ENCODE measurements around the gene TTC7B. TPM values are rescaled to one million over a fixed set of nuclear protein-coding genes. Genes with fewer than 3 reads are reported as not detected.

TTC7B gene
- total and polyA plus RNA-seq, 2 of the 13 experiments (the other 11 are each of a cell fraction or from before 2014, with no cell fraction given): 1.3 to 3.2 TPM

GRCh38 chr14:90632871-90633270 lies 183.4 kb downstream of the TTC7B start:
- H3K4me2 ChIP-seq (ENCODE audit: low read depth, low read length): no peak overlapping the region
- no peaks in the 10 kb centered on the region for H3K27me3 ChIP-seq (ENCODE audit: control insufficient read depth in 1 of 2, insufficient read depth in 2 of 2, low read length in 2 of 2)
- intact Hi-C loops (cut with micrococcal nuclease; ENCODE audit: unreplicated experiment): no loop called here
- H3K36me3 ChIP-seq (replicated peaks in 1 of 2; ENCODE audit: control insufficient read depth in 1 of 2, insufficient read depth in 2 of 2, low read length in 2 of 2): no peaks in the 10 kb centered on the region
- in situ Hi-C loops (cut with HindIII; ENCODE audit: extremely low pct_ligation_motif_present, low pct_unique_long_range_greater_than_20kb): no loop called here
- H3K4me3 ChIP-seq (replicated peaks in 1 of 3; ENCODE audit: insufficient read depth in 1 of 3, low read depth in 2 of 3, low read length in 3 of 3): no peak overlapping the region
- no peaks in the 10 kb centered on the region for H3K9me3 ChIP-seq (ENCODE audit: low read length)
- CTCF ChIA-PET (ENCODE audit: low intra/inter-chr PET ratio, low total read pairs): no interaction called here
- H4K20me1 ChIP-seq (ENCODE audit: insufficient read depth, low read length): no peaks in the 10 kb centered on the region
- H3K9ac ChIP-seq (ENCODE audit: insufficient read depth, low read depth, low read length): no peak overlapping the region
- no peak for ATAC-seq
- WGBS (ENCODE audit: low lambda C conversion rate): 62% methylated on average over 2 of the region's 2 CpGs
- no TSS peak for BruUV-seq (replicated peaks)
- H2AFZ ChIP-seq (ENCODE audit: low read length): no peak overlapping the region
- no peaks in the 10 kb centered on the region for H3K4me1 ChIP-seq (ENCODE audit: insufficient read depth, low read length)
- no peak for FAIRE-seq
- H3K79me2 ChIP-seq (ENCODE audit: insufficient read depth, low read length): no peaks in the 10 kb centered on the region
- TF ChIP-seq GMEB1 (CRISPR knock-in tag; IDR thresholded peaks at IDR 0.05; ENCODE audit: borderline replicate concordance): no peak
- POLR2A ChIA-PET: no interaction called here
- no peak overlapping the region for H3K27ac ChIP-seq (ENCODE audit: extremely low read length, insufficient read depth, low read length)
- DNase-seq (ENCODE audit: low spot score): no peak

DNA sequence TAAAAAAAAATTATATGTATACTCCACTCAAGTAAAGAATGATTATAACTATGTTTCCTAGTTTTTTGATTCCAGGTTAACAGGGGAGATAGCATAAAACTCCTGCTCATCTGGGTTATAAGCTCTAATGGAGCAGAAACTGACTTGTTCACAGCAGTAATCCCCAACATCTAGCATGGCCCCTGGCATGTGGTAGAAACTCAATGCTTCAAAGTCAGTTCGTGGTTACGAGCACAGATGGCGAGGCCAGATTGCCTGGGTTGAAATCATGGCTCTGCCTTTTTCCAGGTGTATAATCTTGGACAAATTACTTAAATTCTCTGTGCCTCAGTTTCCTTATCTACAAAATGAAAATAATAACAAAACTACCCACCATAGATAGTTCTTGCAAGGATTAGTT lies 183.8 kb downstream of the TTC7B start:
- FAIRE-seq: no peak
- Histone ChIP-seq H3K4me2 (ENCODE audit: low read depth, low read length) (no peak overlapping the region), H3K4me3 (replicated peaks in 1 of 3; ENCODE audit: insufficient read depth in 1 of 3, low read depth in 2 of 3, low read length in 3 of 3) (no peak overlapping the region), H3K36me3 (replicated peaks in 1 of 2; ENCODE audit: control insufficient read depth in 1 of 2, insufficient read depth in 2 of 2, low read length in 2 of 2) (no peaks in the 10 kb centered on the region), H2AFZ (ENCODE audit: low read length) (no peak overlapping the region), H4K20me1 (ENCODE audit: insufficient read depth, low read length) (no peaks in the 10 kb centered on the region), H3K79me2 (ENCODE audit: insufficient read depth, low read length) (no peaks in the 10 kb centered on the region), H3K27me3 (ENCODE audit: control insufficient read depth in 1 of 2, insufficient read depth in 2 of 2, low read length in 2 of 2) (no peaks in the 10 kb centered on the region), H3K27ac (ENCODE audit: extremely low read length, insufficient read depth, low read length) (no peak overlapping the region), H3K4me1 (ENCODE audit: insufficient read depth, low read length) (no peaks in the 10 kb centered on the region), H3K9ac (ENCODE audit: insufficient read depth, low read depth, low read length) (no peak overlapping the region), H3K9me3 (ENCODE audit: low read length) (no peaks in the 10 kb centered on the region)
- intact Hi-C loops (cut with micrococcal nuclease; ENCODE audit: unreplicated experiment) (no loop called here), in situ Hi-C loops (cut with HindIII; ENCODE audit: extremely low pct_ligation_motif_present, low pct_unique_long_range_greater_than_20kb) (no loop called here)
- TF ChIP-seq HNF4G (IDR thresholded peaks at IDR 0.05; ENCODE audit: borderline replicate concordance, low read depth, low read length) (no peak), HNF4G (CRISPR knock-in tag; IDR thresholded peaks at IDR 0.05; ENCODE audit: borderline replicate concordance, low read depth) (no peak), ZNF441 (CRISPR knock-in tag; IDR thresholded peaks at IDR 0.05; ENCODE audit: borderline replicate concordance) (no peak), GABPB1 (CRISPR knock-in tag; IDR thresholded peaks at IDR 0.05) (no peak), PRDM15 (CRISPR knock-in tag; IDR thresholded peaks at IDR 0.05) (no peak), MIER2 (CRISPR knock-in tag; IDR thresholded peaks at IDR 0.05) (no peak), CBX2 (IDR thresholded peaks at IDR 0.05; ENCODE audit: low read depth, low read length) (no peak), CBX2 (CRISPR knock-in tag; IDR thresholded peaks at IDR 0.05; ENCODE audit: low read depth) (no peak), STAT5B (CRISPR knock-in tag; IDR thresholded peaks at IDR 0.05) (no peak), MXI1 (IDR thresholded peaks at IDR 0.05; ENCODE audit: borderline replicate concordance, low read depth, low read length) (no peak), ZBTB25 (CRISPR knock-in tag; IDR thresholded peaks at IDR 0.05) (no peak)
- 74% methylated on average over 3 of the region's 3 CpGs for WGBS (ENCODE audit: low lambda C conversion rate)
- POLR2A ChIA-PET: no interaction called here
- ATAC-seq: no peak
- no TSS peak for BruUV-seq (replicated peaks)
- DNase-seq (ENCODE audit: low spot score): no peak
- CTCF ChIA-PET (ENCODE audit: low intra/inter-chr PET ratio, low total read pairs): no interaction called here
